Activated CD8-positive, alpha-beta memory T cell treated with anti-CD3 and anti-CD28 coated beads, Interleukin-2, amount 10 ng/mL, durations not matched to agents 7 days and 5 days (primary cell): ENCODE data around the gene TSEN2. TPM values are rescaled to one million over a fixed set of nuclear protein-coding genes. Genes with fewer than 3 reads are reported as not detected.
"Not testable (repeated sequence)": the region's sequence is repeated elsewhere in the genome, so short reads cannot be mapped to it uniquely, and the experiment has no call there.

Source experiments
- ATAC-seq: fragments of 150-1000 bp; cut with Tn5 transposase; one replicate; pipeline ENCODE4 v1.10.0; 2021; ENCODE audit warnings: moderate library complexity
- CTCF ChIA-PET: fragments of 350-600 bp; sonication (Branson Sonifier 250); formaldehyde crosslinking; loops from one replicate; lab custom pipeline; 2021; ENCODE audit warnings: antibody characterized with exemption; lab: Charles Lee
- DNase-seq: peaks from one replicate; pipeline ENCODE4 v3.0.0-alpha.2; 2020
- H3K27ac Mint-ChIP-seq: one replicate; pipeline ENCODE4 v1.8.0; 2021; ENCODE audit warnings: mild to moderate bottlenecking, mixed read lengths
- H3K27me3 Mint-ChIP-seq: one replicate; pipeline ENCODE4 v1.8.0; 2021; ENCODE audit warnings: mixed read lengths
- H3K36me3 Mint-ChIP-seq: one replicate; pipeline ENCODE4 v1.8.0; 2021; ENCODE audit warnings: mild to moderate bottlenecking, mixed read lengths
- H3K4me1 Mint-ChIP-seq: one replicate; pipeline ENCODE4 v1.8.0; 2021; ENCODE audit warnings: mixed read lengths
- H3K4me3 Mint-ChIP-seq: one replicate; pipeline ENCODE4 v1.8.0; 2021; ENCODE audit warnings: mild to moderate bottlenecking, moderate library complexity, mixed read lengths
- H3K9me3 Mint-ChIP-seq: one replicate; pipeline ENCODE4 v1.8.0; 2022; ENCODE audit warnings: low read depth, mixed read lengths
- total RNA-seq, 2 experiments: library from RNA; stranded (reverse); gene quantifications; one replicate each; pipeline ENCODE4 v1.2.3, GENCODE V29; 2021

The TSEN2 gene
- total RNA-seq, 2 experiments from 2014 or later = 12.6 to 13.0 TPM

- H3K27me3 Mint-ChIP-seq = no peaks in the 10 kb centered on the region
- ATAC-seq = no peak
- H3K27ac Mint-ChIP-seq = no peak overlapping the region
- peaks cover 22% of the 10 kb centered on the region for H3K4me1 Mint-ChIP-seq
- no peak overlapping the region for H3K4me3 Mint-ChIP-seq
- H3K9me3 Mint-ChIP-seq = no peaks in the 10 kb centered on the region
- no peak for DNase-seq
- CTCF ChIA-PET = interaction anchor here (1.3 to 2.0 kb wide), 3 partner anchors 9 to 12 kb away, joined by 3 to 13 read pairs (median 5); no protein-coding TSS in a partner anchor
- no peaks in the 10 kb centered on the region for H3K36me3 Mint-ChIP-seq
Measured at GRCh38 chr3:12470111-12470510, 14.2 kb upstream of the TSEN2 start.

GRCh38 chr3:12470680-12471079 lies 13.6 kb upstream of the TSEN2 start:
- Mint-ChIP-seq H3K27me3 (no peaks in the 10 kb centered on the region), H3K27ac (no peak overlapping the region)

DNA sequence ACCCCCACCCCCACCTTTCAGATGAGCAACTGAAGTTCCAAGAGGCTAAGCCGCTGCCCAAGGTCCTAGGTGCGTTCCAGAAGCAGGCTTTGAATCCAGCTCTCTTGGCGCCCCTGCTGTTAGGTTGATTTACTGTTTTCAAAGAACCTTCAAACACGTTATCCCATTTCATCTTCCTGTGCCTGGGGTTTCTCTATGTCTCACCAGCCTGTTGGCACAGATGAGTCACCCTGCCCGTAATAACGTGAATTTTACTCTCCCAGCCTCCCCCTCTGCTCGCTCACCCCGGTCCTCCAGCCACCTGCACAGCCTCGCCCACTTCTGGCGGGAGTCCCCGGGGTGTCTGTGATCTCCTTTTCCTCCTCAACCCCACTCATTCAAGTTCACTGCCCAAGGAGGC lies 13.0 kb upstream of the TSEN2 start:
- Mint-ChIP-seq H3K27ac (peak overlapping the region; percentile 42), H3K4me1 (peaks cover 22% of the 10 kb centered on the region), H3K36me3 (no peaks in the 10 kb centered on the region), H3K9me3 (no peaks in the 10 kb centered on the region), H3K27me3 (no peaks in the 10 kb centered on the region), H3K4me3 (no peak overlapping the region)
- ATAC-seq (peak; percentile 76), DNase-seq (peak; percentile 63)
- CTCF ChIA-PET = interaction anchor here (0.7 to 2.0 kb wide), 4 partner anchors 8 to 355 kb away, joined by 3 to 13 read pairs (median 4); no protein-coding TSS in a partner anchor

More at GRCh38 chr3:12470680-12471079, 13.6 kb upstream of the TSEN2 start:
- Mint-ChIP-seq H3K9me3 (no peaks in the 10 kb centered on the region), H3K36me3 (no peaks in the 10 kb centered on the region), H3K4me1 (peaks cover 22% of the 10 kb centered on the region), H3K4me3 (no peak overlapping the region)
- CTCF ChIA-PET = interaction anchor here (1.3 to 2.0 kb wide), 3 partner anchors 9 to 13 kb away, joined by 3 to 13 read pairs (median 5); no protein-coding TSS in a partner anchor
- ATAC-seq (no peak), DNase-seq (no peak)

DNA sequence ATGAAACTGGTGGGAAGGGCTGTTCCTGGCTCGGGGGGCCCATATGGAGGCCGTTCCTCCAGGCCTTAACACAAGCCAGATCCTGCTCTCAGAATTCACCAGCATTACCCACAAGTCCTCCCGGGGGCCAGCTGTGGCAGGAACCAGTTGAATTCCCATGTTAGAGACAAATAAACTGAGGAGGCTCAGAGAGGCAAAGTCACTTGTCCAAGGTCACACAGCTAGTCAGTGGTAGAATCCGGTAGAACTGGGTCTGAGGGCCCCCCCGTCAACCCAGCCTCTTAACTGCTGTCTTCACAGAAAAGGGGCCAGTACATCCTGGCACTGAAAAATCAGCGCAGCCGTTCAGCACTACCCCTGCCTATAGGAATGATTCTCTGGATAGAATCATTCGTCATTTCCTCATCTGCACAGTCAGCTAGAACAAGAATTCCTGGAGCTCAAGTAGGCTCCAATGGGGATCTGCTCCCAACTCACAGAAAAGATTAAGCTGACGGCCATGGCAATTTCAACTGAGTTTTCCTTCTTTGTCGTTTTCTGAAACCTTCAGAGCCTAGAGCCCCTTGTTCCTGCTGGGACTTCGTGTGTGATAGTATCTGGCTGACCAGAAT lies 12.2 kb upstream of the TSEN2 start:
- Mint-ChIP-seq H3K9me3 (no peaks in the 10 kb centered on the region), H3K4me1 (peaks cover 22% of the 10 kb centered on the region), H3K27me3 (no peaks in the 10 kb centered on the region), H3K36me3 (no peaks in the 10 kb centered on the region), H3K4me3 (no peak overlapping the region), H3K27ac (peak overlapping the region; percentile 37)
- ATAC-seq (no peak), DNase-seq (no peak)
- CTCF ChIA-PET = interaction anchor here (1.1 kb wide), 1 partner anchor 10 kb away, joined by 3 read pairs; no protein-coding TSS in a partner anchor

- H3K36me3 Mint-ChIP-seq = no peaks in the 10 kb centered on the region
- no peak overlapping the region for H3K4me3 Mint-ChIP-seq
- peak overlapping the region; percentile 37 for H3K27ac Mint-ChIP-seq
- no peaks in the 10 kb centered on the region for H3K27me3 Mint-ChIP-seq
- ATAC-seq (no peak), DNase-seq (no peak)
- no peaks in the 10 kb centered on the region for H3K9me3 Mint-ChIP-seq
- CTCF ChIA-PET = interaction anchor here (0.9 to 2.3 kb wide), 3 partner anchors 11 to 338 kb away, joined by 3 to 4 read pairs (median 4); partner anchors contain the start of gene TSEN2
- peaks cover 22% of the 10 kb centered on the region for H3K4me1 Mint-ChIP-seq
Measured at GRCh38 chr3:12472796-12473195, 11.5 kb upstream of the TSEN2 start.

DNA sequence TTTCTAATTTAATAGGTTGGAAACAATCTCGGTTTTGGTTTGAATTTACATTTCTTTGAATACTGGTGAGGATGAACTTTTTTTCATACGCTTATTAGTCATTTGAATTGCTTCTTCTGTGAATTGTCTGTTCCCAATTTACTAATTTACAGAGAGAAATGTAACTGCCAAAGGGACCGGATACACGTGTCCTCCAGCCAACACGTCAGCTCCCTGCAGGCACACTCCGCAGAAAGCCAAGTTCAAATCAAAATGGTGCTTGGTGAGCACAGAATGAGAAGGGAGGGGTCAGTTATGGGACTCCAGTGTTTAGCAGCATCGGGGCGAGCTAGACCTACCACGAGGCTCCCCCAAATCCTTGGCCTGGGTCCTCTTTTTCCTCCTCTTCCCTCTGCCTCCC lies 10.8 kb upstream of the TSEN2 start:
- no peaks in the 10 kb centered on the region for H3K27me3 Mint-ChIP-seq
- H3K27ac Mint-ChIP-seq = peak overlapping the region; percentile 42
- CTCF ChIA-PET = interaction anchor here (0.9 to 2.3 kb wide), 3 partner anchors 10 to 338 kb away, joined by 3 to 4 read pairs (median 4); partner anchors contain the start of gene TSEN2
- DNase-seq (no peak), ATAC-seq (no peak)
- no peak overlapping the region for H3K4me3 Mint-ChIP-seq
- H3K36me3 Mint-ChIP-seq = no peaks in the 10 kb centered on the region
- peaks cover 22% of the 10 kb centered on the region for H3K4me1 Mint-ChIP-seq
- no peaks in the 10 kb centered on the region for H3K9me3 Mint-ChIP-seq

DNA sequence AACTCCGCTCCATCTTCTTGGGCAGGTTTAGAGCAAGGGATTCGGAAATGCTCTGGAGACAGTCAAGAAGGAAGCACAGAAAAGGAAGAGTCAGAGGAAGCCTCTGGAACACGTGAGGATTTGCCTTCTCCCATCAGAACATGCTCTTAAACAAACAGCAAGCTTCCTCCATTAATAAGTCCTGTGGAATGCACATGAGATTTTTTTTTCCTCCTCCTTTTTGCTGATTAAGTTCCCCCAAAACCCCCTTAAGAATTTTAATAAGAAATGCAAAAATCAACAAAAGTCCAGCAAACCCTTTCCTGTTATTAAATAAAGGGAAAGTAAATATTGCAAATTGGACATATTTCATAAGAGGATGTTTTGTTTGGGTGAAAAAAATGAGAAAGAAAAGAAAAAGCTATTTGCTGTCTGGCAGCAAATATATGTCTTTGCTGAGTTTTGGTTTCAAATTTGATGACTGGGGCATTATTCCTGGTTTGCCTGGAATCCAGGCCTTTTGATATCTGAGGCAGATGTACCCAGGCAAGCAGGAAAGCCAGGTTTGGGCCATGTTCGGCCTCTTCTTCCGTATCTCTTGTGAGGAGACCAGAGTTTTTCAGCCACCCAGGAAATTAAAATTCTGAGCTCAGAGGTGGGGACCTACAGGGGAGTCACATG lies 7.9 kb upstream of the TSEN2 start:
- no peak for DNase-seq
- Mint-ChIP-seq H3K4me1 (peaks cover 14% of the 10 kb centered on the region), H3K27ac (no peak overlapping the region), H3K9me3 (no peaks in the 10 kb centered on the region), H3K4me3 (no peak overlapping the region), H3K27me3 (no peaks in the 10 kb centered on the region), H3K36me3 (no peaks in the 10 kb centered on the region)
- no peak for ATAC-seq
- CTCF ChIA-PET = interaction anchor here (0.7 to 2.7 kb wide), 3 partner anchors 8 to 341 kb away, joined by 3 to 6 read pairs (median 4); partner anchors contain the start of gene TSEN2

DNA sequence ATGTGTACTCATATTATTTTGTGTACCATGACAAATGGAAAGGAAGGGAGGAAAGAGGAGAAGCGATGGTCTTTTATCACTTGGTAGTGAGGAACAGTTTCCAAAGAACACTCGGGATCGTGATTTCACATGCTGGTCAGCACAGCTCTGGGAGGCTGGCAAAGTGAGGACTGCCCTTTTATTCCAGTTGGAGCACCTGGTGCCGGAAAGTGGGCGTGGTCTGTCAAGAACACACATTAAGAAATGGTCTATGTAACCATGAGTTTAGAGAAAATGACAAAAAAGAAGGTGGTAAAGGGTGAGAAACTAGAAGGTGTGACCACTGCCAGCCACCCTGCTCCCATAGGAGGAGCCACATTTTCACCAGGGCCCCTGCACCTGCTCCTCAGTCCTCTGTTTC lies 7.0 kb upstream of the TSEN2 start:
- no peak for DNase-seq
- CTCF ChIA-PET = interaction anchor here (1.3 to 9.1 kb wide), 2 partner anchors 81 to 341 kb away, joined by 3 to 194 read pairs; no protein-coding TSS in a partner anchor
- Mint-ChIP-seq H3K27ac (no peak overlapping the region), H3K27me3 (no peaks in the 10 kb centered on the region), H3K36me3 (no peaks in the 10 kb centered on the region), H3K4me3 (no peak overlapping the region), H3K4me1 (peaks cover 10% of the 10 kb centered on the region), H3K9me3 (no peaks in the 10 kb centered on the region)
- ATAC-seq = no peak

GRCh38 chr3:12478326-12478725 lies 6.0 kb upstream of the TSEN2 start:
- Mint-ChIP-seq H3K4me1 (peaks cover 5% of the 10 kb centered on the region), H3K4me3 (no peak overlapping the region), H3K9me3 (no peaks in the 10 kb centered on the region), H3K27me3 (no peaks in the 10 kb centered on the region), H3K36me3 (no peaks in the 10 kb centered on the region), H3K27ac (no peak overlapping the region)
- ATAC-seq = no peak
- DNase-seq = no peak
- CTCF ChIA-PET = interaction anchor here (1.3 to 9.1 kb wide), 4 partner anchors 82 to 342 kb away, joined by 3 to 194 read pairs (median 8); no protein-coding TSS in a partner anchor

DNA sequence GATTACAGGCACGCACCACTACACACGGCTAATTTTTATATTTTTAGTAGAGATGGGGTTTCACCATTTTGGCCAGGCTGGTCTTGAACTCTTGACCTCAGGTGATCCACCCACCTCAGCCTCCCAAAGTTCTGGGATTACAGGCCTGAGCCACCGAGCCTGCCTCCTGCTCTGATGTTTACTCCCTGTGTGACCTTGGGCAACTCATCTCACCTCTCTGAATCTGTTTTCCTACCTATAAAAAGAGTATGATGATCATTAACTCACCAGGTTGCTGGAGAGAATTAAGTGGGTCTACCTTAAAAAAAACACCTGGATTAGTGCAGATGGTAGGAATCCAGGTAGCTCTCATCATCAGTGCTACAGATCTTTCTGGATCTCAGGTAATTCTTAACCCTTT lies 5.1 kb upstream of the TSEN2 start:
- not testable (repeated sequence) for H3K27me3 Mint-ChIP-seq, ATAC-seq, H3K9me3 Mint-ChIP-seq, H3K36me3 Mint-ChIP-seq, H3K4me3 Mint-ChIP-seq, H3K27ac Mint-ChIP-seq, DNase-seq
- CTCF ChIA-PET = interaction anchor here (0.6 to 9.1 kb wide), 27 partner anchors 9 to 633 kb away, joined by 3 to 194 read pairs (median 4); partner anchors contain the start of genes RPL32 and TAMM41
- peaks cover 10% of the 10 kb centered on the region for H3K4me1 Mint-ChIP-seq

GRCh38 chr3:12479919-12480427 lies 4.3 kb upstream of the TSEN2 start:
- ATAC-seq = no peak
- Mint-ChIP-seq H3K4me3 (no peak overlapping the region), H3K36me3 (no peaks in the 10 kb centered on the region), H3K27me3 (no peaks in the 10 kb centered on the region), H3K4me1 (peaks cover 14% of the 10 kb centered on the region), H3K27ac (no peak overlapping the region), H3K9me3 (no peaks in the 10 kb centered on the region)
- CTCF ChIA-PET = interaction anchor here (0.6 to 9.1 kb wide), 29 partner anchors 10 to 636 kb away, joined by 3 to 194 read pairs (median 4); partner anchors contain the start of genes RPL32 and TAMM41
- no peak for DNase-seq

GRCh38 chr3:12483410-12483809 lies 870 bp upstream of the TSEN2 start:
- H3K4me3 Mint-ChIP-seq = peak overlapping the region; percentile 95
- ATAC-seq = no peak
- no peaks in the 10 kb centered on the region for H3K36me3 Mint-ChIP-seq

GRCh38 chr3:12483872-12484197 lies 445 bp upstream of the TSEN2 start:
- peak overlapping the region; percentile 95 for H3K4me3 Mint-ChIP-seq
- CTCF ChIA-PET = interaction anchor here (0.9 to 9.1 kb wide), 11 partner anchors 9 to 348 kb away, joined by 3 to 194 read pairs (median 4); partner anchors contain the start of genes MKRN2 and RAF1
- H3K4me1 Mint-ChIP-seq = peaks cover 31% of the 10 kb centered on the region
- no peak for ATAC-seq
- no peaks in the 10 kb centered on the region for H3K27me3 Mint-ChIP-seq
- no peaks in the 10 kb centered on the region for H3K36me3 Mint-ChIP-seq
- no peak for DNase-seq
- H3K27ac Mint-ChIP-seq = peak overlapping the region; percentile 92
- H3K9me3 Mint-ChIP-seq = no peaks in the 10 kb centered on the region

More at GRCh38 chr3:12483410-12483809, 870 bp upstream of the TSEN2 start:
- peaks cover 30% of the 10 kb centered on the region for H3K4me1 Mint-ChIP-seq
- no peak for DNase-seq
- no peaks in the 10 kb centered on the region for H3K27me3 Mint-ChIP-seq
- H3K27ac Mint-ChIP-seq = peak overlapping the region; percentile 92
- H3K9me3 Mint-ChIP-seq = no peaks in the 10 kb centered on the region
- CTCF ChIA-PET = interaction anchor here (1.1 to 9.1 kb wide), 8 partner anchors 8 to 347 kb away, joined by 3 to 194 read pairs (median 4); partner anchors contain the start of gene RAF1
